Activated T-helper 17 cell treated with anti-CD3 and anti-CD28 coated beads, Interleukin-2, amount 50 U/mL, for 72 hours (primary cell): ENCODE results near the gene TOP3A. TPM values are rescaled to one million over a fixed set of nuclear protein-coding genes. Genes with fewer than 3 reads are reported as not detected.
A peak's percentile ranks its signal among the peaks of the same experiment; 100 is the strongest.

Experiments used
- ATAC-seq: fragments of 150-1000 bp; cut with Tn5 transposase; replicated peaks from 2 replicates; pipeline ENCODE4 v1.10.0; 2021; ENCODE audit warnings: mild to moderate bottlenecking, moderate library complexity
- H3K27ac Mint-ChIP-seq: one replicate; pipeline ENCODE4 v1.8.0; 2022; ENCODE audit warnings: mixed read lengths
- H3K27me3 Mint-ChIP-seq: one replicate; pipeline ENCODE4 v1.8.0; 2022; ENCODE audit warnings: mixed read lengths
- H3K36me3 Mint-ChIP-seq: one replicate; pipeline ENCODE4 v1.8.0; 2022; ENCODE audit warnings: low read depth, mild to moderate bottlenecking, mixed read lengths
- H3K4me1 Mint-ChIP-seq: one replicate; pipeline ENCODE4 v1.8.0; 2022; ENCODE audit warnings: mixed read lengths
- H3K4me3 Mint-ChIP-seq: one replicate; pipeline ENCODE4 v1.8.0; 2022; ENCODE audit warnings: mild to moderate bottlenecking, mixed read lengths
- H3K9me3 Mint-ChIP-seq: one replicate; pipeline ENCODE4 v1.8.0; 2022; ENCODE audit warnings: mixed read lengths
- total RNA-seq, 2 donors: library from RNA; stranded (reverse); gene quantifications; one replicate each; pipeline ENCODE4 v1.2.3, GENCODE V29; 2022

TOP3A gene
- total RNA-seq, 2 donors from 2014 or later: 69.7 to 81.6 TPM

DNA sequence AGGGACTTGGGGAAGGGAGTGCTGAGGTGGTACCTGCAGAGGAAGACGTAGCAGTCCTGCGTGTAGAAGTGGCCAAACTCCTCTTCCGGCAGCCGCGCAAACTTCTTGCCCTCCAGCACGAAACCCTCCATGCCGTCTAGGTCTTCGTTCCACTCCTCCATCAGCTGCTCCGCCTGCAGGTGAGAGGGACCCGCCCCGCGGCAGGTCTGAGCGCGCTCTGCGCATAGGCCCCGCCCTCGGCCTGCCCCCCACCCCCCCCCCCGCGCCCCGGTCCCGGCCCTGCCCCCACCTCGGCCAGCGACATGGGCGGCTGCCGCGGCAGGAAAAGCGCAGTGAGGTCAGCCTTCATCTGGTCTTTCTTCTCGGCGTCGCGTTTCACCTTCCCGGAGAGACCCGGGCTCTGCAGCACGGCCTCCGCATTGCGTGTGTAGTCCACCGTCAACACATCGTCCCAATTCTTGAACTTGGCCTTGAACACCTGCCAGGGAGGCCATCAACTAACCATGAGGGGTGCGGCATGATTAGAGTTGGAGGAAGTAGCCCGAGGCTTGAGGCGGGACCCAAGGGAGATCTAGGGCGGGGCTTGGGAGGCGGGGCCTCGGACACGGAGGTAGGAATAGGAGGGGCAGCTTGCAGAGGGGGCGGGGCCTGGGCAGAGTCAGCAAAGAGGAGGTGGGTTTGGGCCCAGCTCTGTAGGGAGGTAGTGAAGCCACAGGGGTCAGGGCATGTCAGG is 67.7 kb downstream of the TOP3A start:
- H3K27me3 Mint-ChIP-seq: no peaks in the 10 kb centered on the region
- peak; percentile 58 for ATAC-seq

DNA sequence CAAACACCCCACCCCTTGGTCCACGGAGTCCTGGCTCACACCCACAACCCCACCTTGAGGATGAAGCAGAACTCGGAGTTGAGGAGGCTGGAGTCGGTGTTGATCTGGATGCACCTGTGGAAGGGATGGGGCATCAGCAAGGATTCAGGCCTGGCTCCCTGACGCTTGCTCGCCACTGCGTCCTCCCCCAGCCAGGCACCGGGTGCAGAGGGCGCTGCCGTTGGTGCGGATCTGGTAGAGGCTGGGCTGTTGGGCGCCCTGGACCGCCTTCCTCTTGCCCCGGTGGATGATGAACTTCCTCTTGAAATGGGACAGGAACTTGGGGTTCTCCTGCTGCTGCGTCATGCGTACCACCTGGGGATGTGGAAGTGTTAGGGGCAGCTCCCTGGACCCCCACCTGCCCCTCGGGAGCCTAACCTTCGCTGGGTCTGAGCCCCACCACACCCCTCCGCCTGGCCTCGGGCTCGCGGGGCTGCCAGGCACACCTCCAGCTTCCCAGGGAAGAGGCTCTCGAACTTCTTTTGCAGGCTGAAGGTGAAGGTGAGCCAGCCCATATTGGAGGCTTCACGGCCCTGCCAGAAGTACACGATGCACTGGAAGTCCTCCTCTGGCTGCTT is 68.6 kb downstream of the TOP3A start:
- no peak overlapping the region for H3K4me3 Mint-ChIP-seq
- H3K4me1 Mint-ChIP-seq: peaks cover 5% of the 10 kb centered on the region
- H3K27ac Mint-ChIP-seq: no peak overlapping the region
- no peak for ATAC-seq
- no peaks in the 10 kb centered on the region for H3K9me3 Mint-ChIP-seq
- H3K36me3 Mint-ChIP-seq: peaks cover 74% of the 10 kb centered on the region
- H3K27me3 Mint-ChIP-seq: no peaks in the 10 kb centered on the region

More for the DNA sequence above, 67.7 kb downstream of the TOP3A start:
- peaks cover 5% of the 10 kb centered on the region for H3K4me1 Mint-ChIP-seq
- peaks cover 81% of the 10 kb centered on the region for H3K36me3 Mint-ChIP-seq
- no peak overlapping the region for H3K27ac Mint-ChIP-seq
- no peaks in the 10 kb centered on the region for H3K9me3 Mint-ChIP-seq
- no peak overlapping the region for H3K4me3 Mint-ChIP-seq

DNA sequence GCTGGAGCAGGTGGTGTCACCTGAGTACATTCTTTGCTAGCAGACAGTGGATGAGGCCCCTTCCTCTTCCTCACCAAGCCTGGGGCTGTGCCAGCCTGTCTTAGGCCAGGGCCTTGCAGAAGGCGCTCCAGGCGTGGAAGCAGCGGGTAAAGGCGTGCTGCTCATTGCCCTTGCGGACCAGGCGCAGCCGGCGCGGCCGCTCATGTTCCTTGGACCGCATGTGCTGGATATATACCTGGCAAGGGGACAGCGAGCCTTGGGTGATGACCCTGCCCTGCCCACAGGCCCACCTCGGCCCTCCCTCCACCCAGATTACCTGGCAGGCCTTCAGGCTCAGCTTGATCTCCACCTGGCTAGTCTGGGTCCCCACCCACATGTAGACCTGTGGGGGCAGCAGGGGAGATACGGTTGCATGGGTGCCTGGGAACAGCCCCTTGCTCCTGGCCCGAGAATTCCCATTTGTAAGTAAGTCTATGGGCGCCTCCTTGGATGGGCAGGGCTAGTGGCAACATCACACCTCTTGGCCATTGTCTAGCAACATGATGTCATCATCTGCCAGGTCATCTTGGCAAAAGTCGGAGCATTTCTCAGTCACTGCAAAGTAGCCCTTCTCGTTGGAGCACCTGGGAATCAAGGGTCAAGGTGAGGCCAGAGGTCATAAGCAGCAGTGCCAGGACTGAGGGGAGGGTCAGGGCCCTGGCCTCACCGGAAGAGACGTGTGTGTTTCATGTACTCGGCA is 69.6 kb downstream of the TOP3A start:
- H3K36me3 Mint-ChIP-seq: peaks cover 64% of the 10 kb centered on the region
- H3K4me3 Mint-ChIP-seq: no peak overlapping the region
- H3K4me1 Mint-ChIP-seq: peaks cover 5% of the 10 kb centered on the region
- ATAC-seq: no peak
- H3K9me3 Mint-ChIP-seq: no peaks in the 10 kb centered on the region
- H3K27ac Mint-ChIP-seq: no peak overlapping the region
- H3K27me3 Mint-ChIP-seq: no peaks in the 10 kb centered on the region

DNA sequence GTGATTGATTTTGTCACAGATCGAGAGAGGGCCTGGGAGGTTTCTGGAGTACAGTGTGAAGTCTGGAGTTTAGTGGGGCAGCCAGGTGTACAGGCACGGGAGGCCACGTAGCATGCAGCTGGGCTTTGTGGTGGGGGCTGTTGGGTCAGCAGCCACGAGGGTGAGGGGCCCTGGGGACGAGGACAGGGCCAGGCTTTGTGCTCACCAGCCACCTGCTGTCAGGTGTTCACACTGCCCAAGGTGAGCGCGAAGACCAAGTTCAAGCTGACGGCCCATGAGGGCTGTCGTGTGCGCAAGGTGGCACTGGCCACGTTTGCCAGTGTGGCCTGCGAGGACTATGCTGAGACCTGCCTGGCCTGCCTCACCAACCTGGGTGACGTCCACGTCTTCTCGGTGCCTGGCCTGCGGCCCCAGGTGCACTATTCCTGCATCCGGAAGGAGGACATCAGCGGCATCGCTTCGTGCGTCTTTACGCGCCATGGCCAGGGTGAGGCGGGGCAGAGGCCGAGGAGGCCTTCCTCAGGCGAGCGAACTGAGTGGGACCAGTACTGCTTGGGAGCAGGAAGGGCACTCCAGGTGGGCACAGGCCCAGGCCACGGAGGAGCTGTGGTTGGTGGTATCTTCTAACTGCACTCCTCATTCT is 73.4 kb downstream of the TOP3A start:
- H3K4me1 Mint-ChIP-seq: no peaks in the 10 kb centered on the region
- no peak overlapping the region for H3K4me3 Mint-ChIP-seq
- H3K9me3 Mint-ChIP-seq: no peaks in the 10 kb centered on the region
- no peak for ATAC-seq
- no peaks in the 10 kb centered on the region for H3K27me3 Mint-ChIP-seq
- peaks cover 25% of the 10 kb centered on the region for H3K36me3 Mint-ChIP-seq
- no peak overlapping the region for H3K27ac Mint-ChIP-seq

DNA sequence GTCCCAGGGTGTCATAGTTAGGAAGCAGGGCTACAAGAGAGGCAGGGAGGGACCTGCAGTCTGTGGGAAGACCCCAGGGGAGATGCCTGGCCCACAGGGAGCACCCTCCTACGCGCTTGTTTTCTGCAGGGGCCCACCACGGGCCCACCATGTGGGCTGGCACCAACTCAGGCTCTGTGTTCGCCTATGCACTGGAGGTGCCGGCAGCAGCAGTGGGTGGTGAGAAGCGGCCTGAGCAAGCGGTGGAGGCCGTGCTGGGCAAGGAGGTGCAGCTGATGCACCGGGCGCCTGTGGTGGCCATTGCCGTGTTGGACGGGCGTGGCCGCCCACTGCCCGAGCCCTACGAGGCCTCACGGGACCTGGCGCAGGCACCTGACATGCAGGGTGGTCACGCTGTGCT is 74.3 kb downstream of the TOP3A start:
- H3K27me3 Mint-ChIP-seq: no peaks in the 10 kb centered on the region
- H3K27ac Mint-ChIP-seq: peak overlapping the region; percentile 28
- H3K9me3 Mint-ChIP-seq: no peaks in the 10 kb centered on the region
- H3K36me3 Mint-ChIP-seq: peaks cover 22% of the 10 kb centered on the region
- H3K4me3 Mint-ChIP-seq: no peak overlapping the region
- ATAC-seq: no peak
- H3K4me1 Mint-ChIP-seq: peaks cover 8% of the 10 kb centered on the region

DNA sequence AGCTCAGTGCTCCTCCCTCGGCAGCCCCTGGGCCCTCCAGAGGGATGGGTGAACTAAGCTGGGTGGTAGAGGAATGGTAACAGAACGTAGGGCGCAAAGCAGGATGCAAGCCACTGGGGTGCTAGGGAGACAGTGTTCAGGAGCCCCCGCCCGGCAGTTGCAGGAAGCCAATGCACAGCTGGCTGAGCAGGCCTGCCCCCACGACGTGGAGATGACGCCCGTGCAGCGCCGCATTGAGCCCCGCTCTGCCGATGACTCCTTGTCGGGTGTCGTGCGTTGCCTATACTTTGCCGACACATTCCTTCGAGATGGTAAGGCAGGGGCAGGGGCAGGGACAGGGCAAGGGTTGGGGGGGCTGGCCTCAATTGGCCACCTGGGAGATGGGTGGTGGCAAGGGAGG is 76.5 kb downstream of the TOP3A start:
- Mint-ChIP-seq H3K27ac (no peak overlapping the region), H3K9me3 (no peaks in the 10 kb centered on the region), H3K36me3 (peaks cover 6% of the 10 kb centered on the region), H3K4me3 (no peak overlapping the region), H3K4me1 (peaks cover 8% of the 10 kb centered on the region), H3K27me3 (no peaks in the 10 kb centered on the region)
- no peak for ATAC-seq

DNA sequence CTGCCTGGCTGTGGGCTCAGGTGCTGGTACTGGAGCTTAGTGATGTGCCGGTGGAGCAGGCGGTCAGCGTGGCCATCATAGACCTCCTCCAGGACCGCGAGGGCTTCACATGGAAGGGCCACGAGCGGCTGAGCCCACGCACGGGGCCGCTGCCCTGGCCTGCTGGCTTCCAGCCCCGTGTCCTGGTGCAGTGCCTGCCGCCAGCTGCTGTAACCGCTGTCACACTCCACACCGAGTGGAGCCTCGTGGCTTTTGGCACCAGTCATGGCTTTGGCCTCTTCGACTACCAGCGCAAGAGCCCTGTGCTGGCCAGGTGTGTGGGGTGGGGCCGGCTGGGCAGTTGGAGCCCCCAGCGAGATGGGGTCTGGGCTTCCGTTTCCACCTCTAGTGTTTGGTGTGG is 77.3 kb downstream of the TOP3A start:
- H3K4me3 Mint-ChIP-seq: no peak overlapping the region
- H3K27ac Mint-ChIP-seq: no peak overlapping the region
- peaks cover 8% of the 10 kb centered on the region for H3K4me1 Mint-ChIP-seq
- H3K27me3 Mint-ChIP-seq: no peaks in the 10 kb centered on the region
- H3K9me3 Mint-ChIP-seq: no peaks in the 10 kb centered on the region
- peaks cover 6% of the 10 kb centered on the region for H3K36me3 Mint-ChIP-seq
- no peak for ATAC-seq

DNA sequence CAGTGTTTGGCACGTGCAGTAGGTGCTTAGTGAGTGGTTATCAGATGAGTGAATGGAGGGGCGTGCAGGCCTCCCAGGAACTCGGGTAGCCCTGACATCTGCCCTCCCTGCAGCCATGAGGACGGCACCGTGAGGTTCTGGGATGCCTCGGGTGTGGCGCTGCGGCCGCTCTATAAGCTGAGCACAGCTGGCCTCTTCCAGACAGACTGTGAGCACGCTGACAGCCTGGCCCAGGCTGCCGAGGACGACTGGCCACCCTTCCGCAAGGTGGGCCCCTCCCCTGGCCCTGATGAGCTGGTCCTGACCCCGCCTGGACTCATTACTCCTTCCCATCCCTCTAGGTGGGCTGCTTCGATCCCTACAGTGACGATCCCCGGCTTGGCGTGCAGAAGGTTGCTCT is 78.3 kb downstream of the TOP3A start:
- no peak for ATAC-seq
- Mint-ChIP-seq H3K4me1 (peaks cover 8% of the 10 kb centered on the region), H3K4me3 (peak overlapping the region; percentile 64), H3K27ac (peak overlapping the region; percentile 91), H3K36me3 (peaks cover 6% of the 10 kb centered on the region), H3K27me3 (no peaks in the 10 kb centered on the region), H3K9me3 (no peaks in the 10 kb centered on the region)

DNA sequence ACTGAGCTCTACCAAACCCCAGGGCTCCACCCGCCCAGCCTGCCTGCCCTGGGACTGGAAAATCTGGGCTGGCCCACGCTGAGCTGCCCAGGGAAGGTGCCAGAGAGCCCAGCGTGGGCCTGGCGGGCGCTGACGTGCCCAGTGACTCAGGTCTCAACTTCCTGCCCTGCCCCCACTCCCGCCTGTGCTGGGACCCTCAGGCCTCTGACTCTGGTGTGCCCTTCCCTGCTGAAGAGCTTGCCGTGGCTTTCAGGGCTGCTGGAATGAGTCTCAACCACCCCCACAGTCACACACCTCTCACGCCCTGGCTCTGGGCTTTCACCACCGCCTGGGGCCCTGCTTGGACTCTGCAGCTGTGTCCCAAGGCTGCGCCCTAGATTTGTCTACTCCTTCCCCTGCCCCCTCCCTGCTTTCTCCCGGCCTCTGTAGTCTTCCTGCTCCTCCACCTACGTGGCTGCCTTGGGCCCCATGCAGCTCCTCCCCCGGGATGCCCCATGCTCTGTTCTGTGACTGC is 79.0 kb downstream of the TOP3A start:
- peak; percentile 95 for ATAC-seq
- no peaks in the 10 kb centered on the region for H3K27me3 Mint-ChIP-seq
- H3K36me3 Mint-ChIP-seq: peaks cover 6% of the 10 kb centered on the region
- H3K4me1 Mint-ChIP-seq: peaks cover 8% of the 10 kb centered on the region
- H3K9me3 Mint-ChIP-seq: no peaks in the 10 kb centered on the region
- H3K4me3 Mint-ChIP-seq: peak overlapping the region; percentile 64
- peak overlapping the region; percentile 91 for H3K27ac Mint-ChIP-seq

DNA sequence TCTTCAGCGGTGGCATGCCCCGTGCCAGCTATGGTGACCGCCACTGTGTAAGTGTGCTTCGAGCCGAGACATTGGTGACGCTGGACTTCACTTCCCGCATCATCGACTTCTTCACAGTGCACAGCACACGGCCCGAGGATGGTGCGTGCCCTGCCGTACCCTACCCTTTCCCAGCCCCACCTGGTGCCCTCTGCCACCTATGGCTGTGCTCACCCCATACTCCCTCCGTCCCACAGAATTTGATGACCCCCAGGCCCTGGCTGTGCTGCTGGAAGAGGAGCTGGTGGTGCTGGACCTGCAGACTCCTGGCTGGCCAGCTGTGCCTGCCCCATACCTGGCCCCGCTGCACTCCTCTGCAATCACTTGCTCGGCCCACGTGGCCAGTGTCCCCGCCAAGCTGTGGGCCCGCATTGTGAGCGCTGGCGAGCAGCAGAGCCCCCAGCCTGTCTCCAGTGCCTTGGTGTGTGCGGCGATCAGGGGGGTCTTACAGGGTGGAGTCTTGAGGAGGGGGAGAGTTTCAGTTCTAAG is 79.9 kb downstream of the TOP3A start:
- Mint-ChIP-seq H3K27ac (peak overlapping the region; percentile 91), H3K4me1 (peaks cover 8% of the 10 kb centered on the region), H3K36me3 (peaks cover 6% of the 10 kb centered on the region), H3K4me3 (peak overlapping the region; percentile 64), H3K27me3 (no peaks in the 10 kb centered on the region), H3K9me3 (no peaks in the 10 kb centered on the region)
- ATAC-seq: no peak

DNA sequence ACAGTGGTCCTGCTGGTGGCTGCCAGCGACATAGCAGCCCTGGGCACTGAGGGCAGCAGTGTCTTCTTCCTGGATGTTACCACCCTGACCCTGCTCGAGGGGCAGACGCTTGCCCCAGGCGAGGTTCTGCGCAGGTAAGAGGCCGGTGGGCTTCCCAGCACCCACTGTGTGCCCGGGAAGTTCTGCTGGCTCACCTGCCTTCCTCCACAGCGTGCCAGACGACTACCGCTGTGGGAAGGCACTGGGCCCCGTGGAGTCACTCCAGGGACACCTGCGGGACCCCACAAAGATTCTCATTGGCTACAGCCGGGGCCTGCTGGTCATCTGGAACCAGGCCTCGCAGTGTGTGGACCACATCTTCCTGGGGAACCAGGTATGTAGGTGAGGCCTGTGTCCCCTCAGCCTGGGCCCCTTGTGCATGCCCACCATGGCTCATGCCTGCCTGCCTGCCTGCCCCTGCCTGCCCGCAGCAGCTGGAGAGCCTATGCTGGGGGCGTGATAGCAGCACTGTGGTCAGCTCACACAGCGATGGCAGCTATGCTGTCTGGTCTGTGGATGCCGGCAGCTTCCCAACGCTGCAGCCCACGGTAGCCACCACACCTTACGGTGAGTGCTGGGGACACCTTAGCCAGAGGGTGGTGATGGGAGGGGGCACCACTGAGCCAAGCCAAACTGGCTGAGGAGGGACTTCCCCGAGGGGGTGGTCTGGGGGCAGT is 80.8 kb downstream of the TOP3A start:
- ATAC-seq: no peak
- Mint-ChIP-seq H3K4me3 (no peak overlapping the region), H3K27me3 (no peaks in the 10 kb centered on the region), H3K36me3 (peaks cover 6% of the 10 kb centered on the region), H3K4me1 (peaks cover 8% of the 10 kb centered on the region), H3K9me3 (no peaks in the 10 kb centered on the region), H3K27ac (no peak overlapping the region)

DNA sequence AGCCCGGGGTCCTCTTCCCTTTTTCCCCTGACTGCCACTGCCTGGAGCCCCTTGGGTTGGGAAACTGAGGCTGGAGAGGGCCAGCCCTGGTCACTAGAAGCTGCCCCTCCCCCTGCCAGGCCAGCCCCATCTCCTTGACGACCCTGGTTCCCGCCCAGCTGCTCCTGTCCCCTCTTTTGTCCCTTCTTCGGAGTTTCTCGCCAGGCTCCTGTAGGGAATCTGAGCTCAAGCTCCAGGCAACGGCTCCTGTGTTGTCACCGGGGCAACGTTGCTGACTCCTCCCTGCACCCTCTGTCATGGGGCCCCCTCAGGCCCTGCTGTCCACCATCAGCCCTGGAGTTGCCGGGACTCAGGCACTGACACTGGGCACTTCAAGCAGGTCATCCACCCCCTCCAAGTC is 83.6 kb downstream of the TOP3A start:
- Mint-ChIP-seq H3K4me1 (peaks cover 21% of the 10 kb centered on the region), H3K36me3 (peaks cover 5% of the 10 kb centered on the region), H3K4me3 (no peak overlapping the region), H3K27me3 (no peaks in the 10 kb centered on the region), H3K27ac (no peak overlapping the region), H3K9me3 (no peaks in the 10 kb centered on the region)
- ATAC-seq: no peak

DNA sequence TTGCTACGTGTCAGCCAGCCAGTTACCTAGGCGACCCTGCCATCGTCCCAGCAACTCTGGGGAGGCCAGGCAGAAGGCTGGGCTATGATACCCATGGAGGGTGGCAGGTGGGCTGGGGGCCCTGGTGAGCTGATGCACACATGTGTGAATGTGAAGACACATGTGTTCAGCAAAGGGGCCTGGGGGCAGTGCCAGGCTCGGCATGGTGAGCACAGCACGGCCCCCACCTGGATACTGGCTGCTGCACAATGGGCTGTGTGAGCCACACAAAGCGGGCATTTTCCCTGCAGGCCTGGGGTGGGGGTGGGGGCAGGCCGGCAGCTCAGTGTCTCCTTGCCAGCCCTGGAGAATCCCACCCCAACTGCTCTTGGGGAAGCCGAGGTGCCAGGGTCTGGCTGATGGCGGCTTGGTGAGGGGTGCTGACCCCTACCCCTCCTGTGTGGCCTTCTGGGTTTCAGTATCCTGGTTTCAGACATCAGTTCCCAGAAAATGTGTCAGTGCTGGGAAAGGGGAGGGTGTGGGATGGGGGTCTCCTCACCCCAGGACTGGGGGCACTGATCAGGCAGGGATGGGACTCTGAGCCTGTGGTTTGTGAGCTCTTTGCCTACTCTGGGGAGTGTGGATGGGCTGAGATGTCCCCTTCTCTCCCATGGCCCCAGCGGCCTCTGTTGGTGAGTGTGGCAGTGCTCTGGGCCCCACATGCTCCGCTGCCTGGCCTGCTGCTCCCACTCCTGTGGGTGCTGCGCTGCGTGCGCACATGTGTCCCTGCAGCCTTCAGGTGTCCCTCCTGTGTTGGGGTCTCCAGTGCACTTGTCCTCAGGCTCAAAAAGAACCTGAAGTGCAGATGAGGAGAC is 84.3 kb downstream of the TOP3A start:
- ATAC-seq: no peak
- Mint-ChIP-seq H3K4me1 (peaks cover 19% of the 10 kb centered on the region), H3K4me3 (no peak overlapping the region), H3K9me3 (no peaks in the 10 kb centered on the region), H3K27ac (no peak overlapping the region), H3K36me3 (no peaks in the 10 kb centered on the region), H3K27me3 (no peaks in the 10 kb centered on the region)
